Sigmoid colon (tissue), 7 donors: ENCODE data around the gene SMYD3. TPM values are rescaled to one million over a fixed set of nuclear protein-coding genes. Genes with fewer than 3 reads are reported as not detected.

ENCODE experiments used
- DNase-seq: peaks from one replicate; pipeline ENCODE4 v3.0.0-alpha.2; 2019
- H3K27ac ChIP-seq, 4 donors: fragments of 200-600 bp; sonication (generic); one replicate each; pipeline ENCODE4 v1.5.1; 2016 to 2019; ENCODE audit warnings: mild to moderate bottlenecking in 1 of 4
- H3K27me3 ChIP-seq, 3 donors: fragments of 200-600 bp; sonication (generic); one replicate each; pipeline ENCODE4 v1.5.1; 2019; ENCODE audit warnings: mild to moderate bottlenecking in 1 of 3
- H3K36me3 ChIP-seq, 4 donors: fragments of 200-600 bp; sonication (generic); one replicate each; pipeline ENCODE4 v1.5.1; 2016 to 2019
- H3K4me1 ChIP-seq, 4 donors: fragments of 200-600 bp; sonication (generic); one replicate each; pipeline ENCODE4 v1.5.1; 2017 to 2019
- H3K4me3 ChIP-seq, 4 donors: fragments of 200-600 bp; sonication (generic); one replicate each; pipeline ENCODE4 v1.5.1; 2017 to 2019; ENCODE audit warnings: mild to moderate bottlenecking in 2 of 4, moderate library complexity in 1 of 4
- H3K9me3 ChIP-seq, 4 donors: fragments of 200-600 bp in 3 of 4; sonication (generic) in 3 of 4; one replicate each; pipeline versions ENCODE4 v1.5.1 to v1.6.1; 2013 to 2019
- EP300 ChIP-seq, 4 donors: sonication (generic); formaldehyde crosslinking; IDR thresholded peaks; one replicate each; pipeline ENCODE4 v1.6.1; 2017; ENCODE audit warnings: antibody characterized with exemption in 4 of 4
- POLR2A ChIP-seq, 2 donors: fragments of 450-650 bp; IDR thresholded peaks; one replicate each; pipeline ENCODE4 v1.6.1; 2016; ENCODE audit warnings: antibody characterized with exemption in 2 of 2, mild to moderate bottlenecking in 2 of 2, moderate library complexity in 2 of 2
- POLR2AphosphoS5 ChIP-seq, 4 donors: sonication (generic); formaldehyde crosslinking; IDR thresholded peaks; one replicate each; pipeline ENCODE4 v1.6.1; 2017; ENCODE audit warnings: antibody characterized with exemption in 4 of 4
- WGBS, 2 donors: extraction: QIAGEN DNeasy Blood & Tissue Kit; methylation state at CpG; one replicate each; pipeline ENCODE4 v1.1.7; 2013; 5-methylcytosine and 5-hydroxymethylcytosine counted together
- intact Hi-C: fragments of 100-400 bp; cut with DNase I; formaldehyde crosslinking; loops from one replicate; pipeline ENCODE4 v1.15.1; 2023
- polyA plus RNA-seq, 3 donors: library from polyadenylated mRNA; stranded (reverse); fragments of 200-250 nt; gene quantifications; one replicate each; pipeline ENCODE4 v1.2.3, GENCODE V29; 2013
- total RNA-seq, 4 donors: library from RNA; depleted of rRNA; stranded (reverse); fragments of >200 nt; gene quantifications; one replicate each; pipeline ENCODE4 v1.1.0, GENCODE V29; 2016
- TF ChIP-seq, protein P1 (sequence below), 4 experiments: fragments of 450-650 bp in 3 of 4; fragments of 200-600 bp in 1 of 4; IDR thresholded peaks; one replicate each; pipeline ENCODE4 v1.5.1; 2016 to 2019; ENCODE audit warnings: antibody characterized with exemption in 4 of 4, mild to moderate bottlenecking in 3 of 4, moderate library complexity in 2 of 4
- donor health status: healthy with polysubstance abuse.
- donor health status: Bipolar disorder and iron deficiency.
- donor health status: healthy.

The SMYD3 gene
- total and polyA plus RNA-seq, 7 donors: 8.7 to 23.8 (median 17.1) TPM

GRCh38 chr1:245856944-245857531, 650.0 kb downstream of the SMYD3 start:
- intact Hi-C loops: no loop called here
- H3K36me3 ChIP-seq: no peaks in the 10 kb centered on the region
- TF ChIP-seq, protein P1, sequence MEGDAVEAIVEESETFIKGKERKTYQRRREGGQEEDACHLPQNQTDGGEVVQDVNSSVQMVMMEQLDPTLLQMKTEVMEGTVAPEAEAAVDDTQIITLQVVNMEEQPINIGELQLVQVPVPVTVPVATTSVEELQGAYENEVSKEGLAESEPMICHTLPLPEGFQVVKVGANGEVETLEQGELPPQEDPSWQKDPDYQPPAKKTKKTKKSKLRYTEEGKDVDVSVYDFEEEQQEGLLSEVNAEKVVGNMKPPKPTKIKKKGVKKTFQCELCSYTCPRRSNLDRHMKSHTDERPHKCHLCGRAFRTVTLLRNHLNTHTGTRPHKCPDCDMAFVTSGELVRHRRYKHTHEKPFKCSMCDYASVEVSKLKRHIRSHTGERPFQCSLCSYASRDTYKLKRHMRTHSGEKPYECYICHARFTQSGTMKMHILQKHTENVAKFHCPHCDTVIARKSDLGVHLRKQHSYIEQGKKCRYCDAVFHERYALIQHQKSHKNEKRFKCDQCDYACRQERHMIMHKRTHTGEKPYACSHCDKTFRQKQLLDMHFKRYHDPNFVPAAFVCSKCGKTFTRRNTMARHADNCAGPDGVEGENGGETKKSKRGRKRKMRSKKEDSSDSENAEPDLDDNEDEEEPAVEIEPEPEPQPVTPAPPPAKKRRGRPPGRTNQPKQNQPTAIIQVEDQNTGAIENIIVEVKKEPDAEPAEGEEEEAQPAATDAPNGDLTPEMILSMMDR (IDR thresholded peaks at IDR 0.05): no peak
- TF ChIP-seq POLR2A (IDR thresholded peaks at IDR 0.05): no peak
- no peak for TF ChIP-seq EP300 (IDR thresholded peaks at IDR 0.05)
- no peak for TF ChIP-seq POLR2AphosphoS5 (IDR thresholded peaks at IDR 0.05)
- H3K4me1 ChIP-seq: peaks cover 0 to 17% (median 15%) of the 10 kb centered on the region in 4 donors
- no peak overlapping the region for H3K27ac ChIP-seq
- no peak overlapping the region for H3K4me3 ChIP-seq
- H3K27me3 ChIP-seq: no peaks in the 10 kb centered on the region
- WGBS, 2 donors: 79 to 88% methylated on average over 13 of the region's 13 CpGs
- DNase-seq: no peak
- H3K9me3 ChIP-seq: no peaks in the 10 kb centered on the region

GRCh38 chr1:245855846-245856730, 651.0 kb downstream of the SMYD3 start:
- peaks cover 0 to 10% (median 10%) of the 10 kb centered on the region in 4 donors for H3K4me1 ChIP-seq
- DNase-seq: no peak
- no peaks in the 10 kb centered on the region for H3K27me3 ChIP-seq
- H3K36me3 ChIP-seq: no peaks in the 10 kb centered on the region
- intact Hi-C loops: no loop called here
- no peak overlapping the region for H3K27ac ChIP-seq
- TF ChIP-seq POLR2AphosphoS5 (IDR thresholded peaks at IDR 0.05): no peak
- no peak overlapping the region for H3K4me3 ChIP-seq
- WGBS, 2 donors: 78 to 87% methylated on average over 8 of the region's 8 CpGs
- H3K9me3 ChIP-seq: no peaks in the 10 kb centered on the region

DNA sequence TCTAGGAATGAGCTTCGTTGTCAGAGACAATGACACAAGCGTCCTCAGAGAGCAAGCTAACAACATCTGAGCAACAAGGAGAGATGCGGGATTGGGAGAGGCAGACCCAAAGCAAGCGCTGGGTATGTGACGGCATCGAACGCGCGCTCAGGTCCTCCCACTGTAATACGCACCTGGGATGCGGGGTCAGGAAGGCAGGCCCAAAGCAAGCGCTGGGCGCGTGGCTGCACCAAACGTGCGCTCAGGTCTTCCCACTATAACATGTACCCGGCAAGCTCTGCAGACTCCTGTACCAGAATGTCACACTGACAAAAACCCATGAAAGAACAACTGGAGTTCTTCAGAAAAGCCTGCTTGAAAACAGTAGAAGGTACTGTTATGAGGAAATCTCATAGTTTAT, 653.8 kb downstream of the SMYD3 start:
- no peaks in the 10 kb centered on the region for H3K27me3 ChIP-seq
- H3K27ac ChIP-seq: no peak overlapping the region
- no peaks in the 10 kb centered on the region for H3K36me3 ChIP-seq
- TF ChIP-seq POLR2A (IDR thresholded peaks at IDR 0.05): no peak
- no peak for TF ChIP-seq POLR2AphosphoS5 (IDR thresholded peaks at IDR 0.05)
- TF ChIP-seq, protein P1 (IDR thresholded peaks at IDR 0.05): no peak
- no peak for TF ChIP-seq EP300 (IDR thresholded peaks at IDR 0.05)
- intact Hi-C loops: no loop called here
- no peaks in the 10 kb centered on the region for H3K9me3 ChIP-seq
- H3K4me1 ChIP-seq: no peaks in the 10 kb centered on the region
- no peak for DNase-seq
- no peak overlapping the region for H3K4me3 ChIP-seq
- WGBS, 2 donors: 98% methylated on average over 17 of the region's 17 CpGs

GRCh38 chr1:245843101-245843500, 664.0 kb downstream of the SMYD3 start:
- DNase-seq: no peak
- H3K27me3 ChIP-seq: no peaks in the 10 kb centered on the region
- H3K27ac ChIP-seq: no peak overlapping the region
- WGBS, 2 donors: 51 to 79% methylated on average over 3 of the region's 3 CpGs
- no peak overlapping the region for H3K4me3 ChIP-seq
- H3K9me3 ChIP-seq: no peaks in the 10 kb centered on the region
- no peaks in the 10 kb centered on the region for H3K36me3 ChIP-seq
- no peak for TF ChIP-seq POLR2AphosphoS5 (IDR thresholded peaks at IDR 0.05)
- TF ChIP-seq POLR2A (IDR thresholded peaks at IDR 0.05): no peak
- TF ChIP-seq, protein P1 (IDR thresholded peaks at IDR 0.05): no peak
- TF ChIP-seq EP300 (IDR thresholded peaks at IDR 0.05): no peak
- intact Hi-C loops: no loop called here
- H3K4me1 ChIP-seq: no peaks in the 10 kb centered on the region

GRCh38 chr1:245842106-245842505, 665.0 kb downstream of the SMYD3 start:
- no peaks in the 10 kb centered on the region for H3K9me3 ChIP-seq
- no peak overlapping the region for H3K27ac ChIP-seq
- 90 to 93% methylated on average over 8 of the region's 8 CpGs for WGBS, 2 donors
- intact Hi-C loops: no loop called here
- H3K36me3 ChIP-seq: no peaks in the 10 kb centered on the region
- no peak overlapping the region for H3K4me3 ChIP-seq
- H3K27me3 ChIP-seq: no peaks in the 10 kb centered on the region
- no peaks in the 10 kb centered on the region for H3K4me1 ChIP-seq
- no peak for DNase-seq
- TF ChIP-seq, protein P1 (IDR thresholded peaks at IDR 0.05): no peak
- TF ChIP-seq POLR2A (IDR thresholded peaks at IDR 0.05): no peak
- no peak for TF ChIP-seq EP300 (IDR thresholded peaks at IDR 0.05)
- no peak for TF ChIP-seq POLR2AphosphoS5 (IDR thresholded peaks at IDR 0.05)
